Measurements from ENCODE around the gene THBS1.

THBS1 gene

GRCh38 chr15:39587096-39587721, 6.3 kb downstream of the THBS1 start:
- H3K27ac ChIP-seq (ENCODE audit: low read depth, low read length): no peak overlapping the region
- no peaks in the 10 kb centered on the region for H3K9me3 ChIP-seq (ENCODE audit: control insufficient read depth in 5 of 5, low read length in 5 of 5)
- H3K4me3 ChIP-seq (ENCODE audit: low read depth in 1 of 5, low read length in 5 of 5): no peak overlapping the region
- no peaks in the 10 kb centered on the region for H3K27me3 ChIP-seq (ENCODE audit: control insufficient read depth in 5 of 5, insufficient read depth in 4 of 5, low read length in 5 of 5)
- H3K4me1 ChIP-seq (ENCODE audit: control insufficient read depth in 5 of 5, insufficient read depth in 5 of 5, low read length in 5 of 5): peaks cover 2 to 42% (median 13%) of the 10 kb centered on the region in 5 donors
- peaks cover 59 to 96% (median 87%) of the 10 kb centered on the region in 5 donors for H3K36me3 ChIP-seq (ENCODE audit: control insufficient read depth in 5 of 5, insufficient read depth in 5 of 5, low read length in 5 of 5)
- no peak overlapping the region for H3K9ac ChIP-seq (ENCODE audit: low read length in 5 of 5)

- no peak overlapping the region for H3K9ac ChIP-seq (ENCODE audit: low read length in 5 of 5)
- H3K36me3 ChIP-seq (ENCODE audit: control insufficient read depth in 5 of 5, insufficient read depth in 5 of 5, low read length in 5 of 5): peaks cover 59 to 97% (median 89%) of the 10 kb centered on the region in 5 donors
- no peaks in the 10 kb centered on the region for H3K9me3 ChIP-seq (ENCODE audit: control insufficient read depth in 5 of 5, low read length in 5 of 5)
- H3K27ac ChIP-seq (ENCODE audit: low read depth, low read length): no peak overlapping the region
- no peaks in the 10 kb centered on the region for H3K27me3 ChIP-seq (ENCODE audit: control insufficient read depth in 5 of 5, insufficient read depth in 4 of 5, low read length in 5 of 5)
- H3K4me3 ChIP-seq (ENCODE audit: low read depth in 1 of 5, low read length in 5 of 5): no peak overlapping the region
- peaks cover 0 to 35% (median 6%) of the 10 kb centered on the region in 5 donors for H3K4me1 ChIP-seq (ENCODE audit: control insufficient read depth in 5 of 5, insufficient read depth in 5 of 5, low read length in 5 of 5)
These were observed 7.1 kb downstream of the THBS1 start for GRCh38 chr15:39587731-39588530.

- no peak overlapping the region for H3K9ac ChIP-seq (ENCODE audit: low read length in 5 of 5)
- H3K36me3 ChIP-seq (ENCODE audit: control insufficient read depth in 5 of 5, insufficient read depth in 5 of 5, low read length in 5 of 5): peaks cover 59 to 99% (median 94%) of the 10 kb centered on the region in 5 donors
- H3K4me1 ChIP-seq (ENCODE audit: control insufficient read depth in 5 of 5, insufficient read depth in 5 of 5, low read length in 5 of 5): peaks cover 0 to 29% (median 5%) of the 10 kb centered on the region in 5 donors
These were observed 7.8 kb downstream of the THBS1 start for GRCh38 chr15:39588531-39589192.

GRCh38 chr15:39589193-39589814, 8.4 kb downstream of the THBS1 start:
- Histone ChIP-seq H3K9ac (ENCODE audit: low read length in 5 of 5) (no peak overlapping the region), H3K27me3 (ENCODE audit: control insufficient read depth in 5 of 5, insufficient read depth in 4 of 5, low read length in 5 of 5) (no peaks in the 10 kb centered on the region), H3K36me3 (ENCODE audit: control insufficient read depth in 5 of 5, insufficient read depth in 5 of 5, low read length in 5 of 5) (peaks cover 62 to 99% (median 94%) of the 10 kb centered on the region in 5 donors), H3K4me3 (ENCODE audit: low read depth in 1 of 5, low read length in 5 of 5) (no peak overlapping the region), H3K4me1 (ENCODE audit: control insufficient read depth in 5 of 5, insufficient read depth in 5 of 5, low read length in 5 of 5) (peaks cover 0 to 23% (median 3%) of the 10 kb centered on the region in 5 donors), H3K27ac (ENCODE audit: low read depth, low read length) (no peak overlapping the region), H3K9me3 (ENCODE audit: control insufficient read depth in 5 of 5, low read length in 5 of 5) (no peaks in the 10 kb centered on the region)

More at GRCh38 chr15:39588531-39589192, 7.8 kb downstream of the THBS1 start:
- Histone ChIP-seq H3K4me3 (ENCODE audit: low read depth in 1 of 5, low read length in 5 of 5) (no peak overlapping the region), H3K27me3 (ENCODE audit: control insufficient read depth in 5 of 5, insufficient read depth in 4 of 5, low read length in 5 of 5) (no peaks in the 10 kb centered on the region), H3K9me3 (ENCODE audit: control insufficient read depth in 5 of 5, low read length in 5 of 5) (no peaks in the 10 kb centered on the region), H3K27ac (ENCODE audit: low read depth, low read length) (no peak overlapping the region)

- no peak overlapping the region for H3K27ac ChIP-seq (ENCODE audit: low read depth, low read length)
- no peak overlapping the region for H3K9ac ChIP-seq (ENCODE audit: low read length in 5 of 5)
- peaks cover 0 to 19% (median 3%) of the 10 kb centered on the region in 5 donors for H3K4me1 ChIP-seq (ENCODE audit: control insufficient read depth in 5 of 5, insufficient read depth in 5 of 5, low read length in 5 of 5)
- no peaks in the 10 kb centered on the region for H3K27me3 ChIP-seq (ENCODE audit: control insufficient read depth in 5 of 5, insufficient read depth in 4 of 5, low read length in 5 of 5)
- H3K36me3 ChIP-seq (ENCODE audit: control insufficient read depth in 5 of 5, insufficient read depth in 5 of 5, low read length in 5 of 5): peaks cover 65 to 100% (median 95%) of the 10 kb centered on the region in 5 donors
- no peaks in the 10 kb centered on the region for H3K9me3 ChIP-seq (ENCODE audit: control insufficient read depth in 5 of 5, low read length in 5 of 5)
- no peak overlapping the region for H3K4me3 ChIP-seq (ENCODE audit: low read depth in 1 of 5, low read length in 5 of 5)
These were observed 9.2 kb downstream of the THBS1 start for GRCh38 chr15:39589815-39590644.

GRCh38 chr15:39591141-39591895, 10.4 kb downstream of the THBS1 start:
- Histone ChIP-seq H3K27me3 (ENCODE audit: control insufficient read depth in 5 of 5, insufficient read depth in 4 of 5, low read length in 5 of 5) (no peaks in the 10 kb centered on the region), H3K36me3 (ENCODE audit: control insufficient read depth in 5 of 5, insufficient read depth in 5 of 5, low read length in 5 of 5) (peaks cover 64 to 98% (median 95%) of the 10 kb centered on the region in 5 donors), H3K4me3 (ENCODE audit: low read depth in 1 of 5, low read length in 5 of 5) (no peak overlapping the region), H3K9ac (ENCODE audit: low read length in 5 of 5) (no peak overlapping the region), H3K9me3 (ENCODE audit: control insufficient read depth in 5 of 5, low read length in 5 of 5) (no peaks in the 10 kb centered on the region), H3K27ac (ENCODE audit: low read depth, low read length) (no peak overlapping the region), H3K4me1 (ENCODE audit: control insufficient read depth in 5 of 5, insufficient read depth in 5 of 5, low read length in 5 of 5) (peaks cover 0 to 13% (median 4%) of the 10 kb centered on the region in 5 donors)

GRCh38 chr15:39591896-39592315, 11.0 kb downstream of the THBS1 start:
- Histone ChIP-seq H3K4me3 (ENCODE audit: low read depth in 1 of 5, low read length in 5 of 5) (no peak overlapping the region), H3K27me3 (ENCODE audit: control insufficient read depth in 5 of 5, insufficient read depth in 4 of 5, low read length in 5 of 5) (no peaks in the 10 kb centered on the region), H3K4me1 (ENCODE audit: control insufficient read depth in 5 of 5, insufficient read depth in 5 of 5, low read length in 5 of 5) (peaks cover 0 to 13% (median under 1%) of the 10 kb centered on the region in 5 donors), H3K9ac (ENCODE audit: low read length in 5 of 5) (no peak overlapping the region), H3K27ac (ENCODE audit: low read depth, low read length) (no peak overlapping the region), H3K9me3 (ENCODE audit: control insufficient read depth in 5 of 5, low read length in 5 of 5) (no peaks in the 10 kb centered on the region), H3K36me3 (ENCODE audit: control insufficient read depth in 5 of 5, insufficient read depth in 5 of 5, low read length in 5 of 5) (peaks cover 67 to 92% (median 92%) of the 10 kb centered on the region in 5 donors)

GRCh38 chr15:39592500-39592899, 11.6 kb downstream of the THBS1 start:
- Histone ChIP-seq H3K4me1 (ENCODE audit: control insufficient read depth in 5 of 5, insufficient read depth in 5 of 5, low read length in 5 of 5) (peaks cover 0 to 13% (median 0%) of the 10 kb centered on the region in 5 donors), H3K27ac (ENCODE audit: low read depth, low read length) (no peak overlapping the region)

More at GRCh38 chr15:39592500-39592899, 11.6 kb downstream of the THBS1 start:
- no peaks in the 10 kb centered on the region for H3K27me3 ChIP-seq (ENCODE audit: control insufficient read depth in 5 of 5, insufficient read depth in 4 of 5, low read length in 5 of 5)
- H3K36me3 ChIP-seq (ENCODE audit: control insufficient read depth in 5 of 5, insufficient read depth in 5 of 5, low read length in 5 of 5): peaks cover 67 to 87% (median 86%) of the 10 kb centered on the region in 5 donors
- no peak overlapping the region for H3K9ac ChIP-seq (ENCODE audit: low read length in 5 of 5)
- no peak overlapping the region for H3K4me3 ChIP-seq (ENCODE audit: low read depth in 1 of 5, low read length in 5 of 5)
- H3K9me3 ChIP-seq (ENCODE audit: control insufficient read depth in 5 of 5, low read length in 5 of 5): no peaks in the 10 kb centered on the region

All from subcutaneous abdominal adipose tissue (tissue), 5 donors.